Measurements from ENCODE around the gene OSBP2. TPM values are rescaled to one million over a fixed set of nuclear protein-coding genes. Genes with fewer than 3 reads are reported as not detected.

Gene OSBP2
- total and polyA plus RNA-seq, 9 donors: 1.3 to 5.1 (median 1.4) TPM

- 81 to 87% (median 81%) methylated on average over 14 to 18 of the region's 18 CpGs for WGBS, 3 donors
- Histone ChIP-seq H3K36me3 (no peaks in the 10 kb centered on the region), H3K4me1 (ENCODE audit: insufficient read depth) (no peaks in the 10 kb centered on the region), H3K9me3 (no peaks in the 10 kb centered on the region), H3K4me3 (no peak overlapping the region), H3K27ac (no peak overlapping the region), H3K27me3 (no peaks in the 10 kb centered on the region)
- no peak for DNase-seq
- intact Hi-C loops (cut with DNase I): no loop called here
- TF ChIP-seq, protein P1, sequence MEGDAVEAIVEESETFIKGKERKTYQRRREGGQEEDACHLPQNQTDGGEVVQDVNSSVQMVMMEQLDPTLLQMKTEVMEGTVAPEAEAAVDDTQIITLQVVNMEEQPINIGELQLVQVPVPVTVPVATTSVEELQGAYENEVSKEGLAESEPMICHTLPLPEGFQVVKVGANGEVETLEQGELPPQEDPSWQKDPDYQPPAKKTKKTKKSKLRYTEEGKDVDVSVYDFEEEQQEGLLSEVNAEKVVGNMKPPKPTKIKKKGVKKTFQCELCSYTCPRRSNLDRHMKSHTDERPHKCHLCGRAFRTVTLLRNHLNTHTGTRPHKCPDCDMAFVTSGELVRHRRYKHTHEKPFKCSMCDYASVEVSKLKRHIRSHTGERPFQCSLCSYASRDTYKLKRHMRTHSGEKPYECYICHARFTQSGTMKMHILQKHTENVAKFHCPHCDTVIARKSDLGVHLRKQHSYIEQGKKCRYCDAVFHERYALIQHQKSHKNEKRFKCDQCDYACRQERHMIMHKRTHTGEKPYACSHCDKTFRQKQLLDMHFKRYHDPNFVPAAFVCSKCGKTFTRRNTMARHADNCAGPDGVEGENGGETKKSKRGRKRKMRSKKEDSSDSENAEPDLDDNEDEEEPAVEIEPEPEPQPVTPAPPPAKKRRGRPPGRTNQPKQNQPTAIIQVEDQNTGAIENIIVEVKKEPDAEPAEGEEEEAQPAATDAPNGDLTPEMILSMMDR (IDR thresholded peaks at IDR 0.05): no peak
- TF ChIP-seq EP300 (IDR thresholded peaks at IDR 0.05): no peak
These were observed 189.7 kb downstream of the OSBP2 start for GRCh38 chr22:30884211-30885000.

- intact Hi-C loops (cut with DNase I): no loop called here
- H3K36me3 ChIP-seq: no peaks in the 10 kb centered on the region
- H3K9me3 ChIP-seq: no peaks in the 10 kb centered on the region
- no peaks in the 10 kb centered on the region for H3K4me1 ChIP-seq (ENCODE audit: insufficient read depth)
- no peak for TF ChIP-seq EP300 (IDR thresholded peaks at IDR 0.05)
- no peak for TF ChIP-seq POLR2A (IDR thresholded peaks at IDR 0.05)
- TF ChIP-seq, protein P1 (IDR thresholded peaks at IDR 0.05): no peak
- 80 to 94% (median 82%) methylated on average over 5 of the region's 5 CpGs for WGBS, 3 donors
- no peak overlapping the region for H3K4me3 ChIP-seq
- no peak for DNase-seq
- no peak overlapping the region for H3K27ac ChIP-seq
- no peaks in the 10 kb centered on the region for H3K27me3 ChIP-seq
These were observed 190.3 kb downstream of the OSBP2 start for GRCh38 chr22:30885001-30885366.

DNA sequence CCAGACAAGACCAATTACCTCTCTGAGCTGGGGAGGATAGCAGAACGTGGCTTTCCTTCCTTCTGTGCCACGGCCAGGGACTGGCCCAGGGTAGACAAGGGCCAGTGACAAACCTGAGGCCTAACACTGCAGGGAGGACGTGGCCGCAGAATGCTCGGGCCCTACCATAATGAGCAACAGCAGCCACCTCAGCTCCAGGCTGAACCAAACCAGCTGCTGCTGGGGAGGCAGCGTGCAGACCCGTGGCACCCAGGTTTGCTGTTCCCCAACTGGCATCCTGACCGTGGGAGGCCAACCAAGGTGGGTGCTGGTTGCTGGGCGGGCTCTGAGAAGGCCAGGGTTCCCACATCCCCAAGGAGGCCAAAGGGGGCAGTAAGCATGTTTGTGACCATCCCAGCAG, 190.9 kb downstream of the OSBP2 start:
- Histone ChIP-seq H3K27ac (no peak overlapping the region), H3K4me3 (no peak overlapping the region), H3K4me1 (ENCODE audit: insufficient read depth) (no peaks in the 10 kb centered on the region), H3K27me3 (no peaks in the 10 kb centered on the region), H3K36me3 (no peaks in the 10 kb centered on the region), H3K9me3 (no peaks in the 10 kb centered on the region)
- DNase-seq: no peak
- TF ChIP-seq, protein P1 (IDR thresholded peaks at IDR 0.05): no peak
- TF ChIP-seq EP300 (IDR thresholded peaks at IDR 0.05) (no peak), POLR2A (IDR thresholded peaks at IDR 0.05) (no peak)
- intact Hi-C loops (cut with DNase I): no loop called here
- 89 to 94% (median 89%) methylated on average over 6 to 9 of the region's 9 CpGs for WGBS, 3 donors

GRCh38 chr22:30887453-30887852, 192.8 kb downstream of the OSBP2 start:
- H3K27ac ChIP-seq: no peak overlapping the region
- peak in 1 of 5 donors; percentile 20 for DNase-seq
- 87 to 93% (median 92%) methylated on average over 11 of the region's 11 CpGs for WGBS, 3 donors
- no peaks in the 10 kb centered on the region for H3K9me3 ChIP-seq
- H3K4me3 ChIP-seq: no peak overlapping the region
- intact Hi-C loops (cut with DNase I): no loop called here
- no peaks in the 10 kb centered on the region for H3K4me1 ChIP-seq (ENCODE audit: insufficient read depth)
- no peaks in the 10 kb centered on the region for H3K27me3 ChIP-seq
- TF ChIP-seq EP300 (IDR thresholded peaks at IDR 0.05) (no peak), POLR2A (IDR thresholded peaks at IDR 0.05) (no peak)
- TF ChIP-seq, protein P1 (IDR thresholded peaks at IDR 0.05): no peak
- H3K36me3 ChIP-seq: no peaks in the 10 kb centered on the region
